Neuronal stem cell (in vitro differentiated cells): ENCODE results near the gene S100A4.
A peak's percentile ranks its signal among the peaks of the same experiment; 100 is the strongest.

Source experiments
- DNase-seq: peaks from one replicate; pipeline ENCODE4 v3.0.0-alpha.2; 2013; ENCODE audit warnings: low spot score
- H2AFZ ChIP-seq: one replicate; pipeline ENCODE4 v1.6.1; 2013; ENCODE audit warnings: mild to moderate bottlenecking, low read length, inconsistent platforms
- H2AK5ac ChIP-seq: 2 replicates; pipeline ENCODE4 v1.6.1; 2013; ENCODE audit warnings: low read depth, mild to moderate bottlenecking, inconsistent platforms, low read length, moderate library complexity, mixed read lengths
- H2BK120ac ChIP-seq: 2 replicates; pipeline ENCODE4 v1.6.1; 2013; ENCODE audit warnings: low read depth, mild to moderate bottlenecking, inconsistent platforms, low read length, moderate library complexity, mixed read lengths
- H2BK12ac ChIP-seq: one replicate; pipeline ENCODE4 v1.6.1; 2013; ENCODE audit warnings: low read length, inconsistent platforms
- H2BK15ac ChIP-seq: 2 replicates; pipeline ENCODE4 v1.6.1; 2013; ENCODE audit warnings: mild to moderate bottlenecking, low read length, inconsistent platforms, mixed read lengths
- H2BK5ac ChIP-seq: one replicate; pipeline ENCODE4 v1.6.1; 2013; ENCODE audit warnings: inconsistent platforms, mild to moderate bottlenecking, low read length, moderate library complexity
- H3K14ac ChIP-seq: one replicate; pipeline ENCODE4 v1.6.1; 2013; ENCODE audit warnings: low read length, inconsistent platforms
- H3K18ac ChIP-seq: 2 replicates; pipeline ENCODE4 v1.6.1; 2013; ENCODE audit warnings: low read length, inconsistent platforms
- H3K23ac ChIP-seq: 2 replicates; pipeline ENCODE4 v1.6.1; 2013; ENCODE audit warnings: low read depth, mild to moderate bottlenecking, mixed read lengths, low read length, inconsistent platforms; ENCODE audit not compliant: poor library complexity
- H3K27ac ChIP-seq: replicated peaks from 3 replicates; pipeline ENCODE4 v1.5.1; 2013; ENCODE audit warnings: low read length, inconsistent platforms
- H3K27me3 ChIP-seq, 3 experiments: 2 replicates each; pipeline ENCODE4 v1.6.1; 2013; ENCODE audit warnings: low read length in 3 of 3, mild to moderate bottlenecking in 2 of 3, inconsistent platforms in 1 of 3, low read depth in 1 of 3, mixed read lengths in 1 of 3, moderate library complexity in 1 of 3; ENCODE audit not compliant: control insufficient read depth in 3 of 3, insufficient read depth in 3 of 3
- H3K36me3 ChIP-seq, 2 donors: replicated peaks in 1 of 2; 2 replicates each; pipeline ENCODE4 v1.6.1; 2013; ENCODE audit warnings: low read length in 2 of 2; ENCODE audit not compliant: control insufficient read depth in 2 of 2, insufficient read depth in 2 of 2
- H3K4ac ChIP-seq: 2 replicates; pipeline ENCODE4 v1.6.1; 2013; ENCODE audit warnings: inconsistent platforms, mild to moderate bottlenecking, low read length, moderate library complexity
- H3K4me1 ChIP-seq, 2 donors: 1 replicate in 1 of 2; 2 replicates in 1 of 2; pipeline ENCODE4 v1.6.1; 2013; ENCODE audit warnings: low read length in 2 of 2, low read depth in 1 of 2; ENCODE audit not compliant: control insufficient read depth in 2 of 2, insufficient read depth in 1 of 2
- H3K4me2 ChIP-seq: one replicate; pipeline ENCODE4 v1.6.1; 2013; ENCODE audit warnings: mild to moderate bottlenecking, low read length, inconsistent platforms; ENCODE audit not compliant: insufficient read depth, poor library complexity, severe bottlenecking
- H3K4me3 ChIP-seq, 2 donors: 2 replicates each; pipeline ENCODE4 v1.5.1; 2013; ENCODE audit warnings: low read length in 2 of 2, mild to moderate bottlenecking in 2 of 2, inconsistent platforms in 1 of 2, moderate library complexity in 1 of 2
- H3K79me1 ChIP-seq: one replicate; pipeline ENCODE4 v1.6.1; 2013; ENCODE audit warnings: low read depth, mild to moderate bottlenecking, inconsistent platforms, low read length, moderate library complexity
- H3K9ac ChIP-seq: one replicate; pipeline ENCODE4 v1.6.1; 2013; ENCODE audit warnings: mild to moderate bottlenecking, low read depth, low read length, inconsistent platforms; ENCODE audit not compliant: poor library complexity
- H3K9me3 ChIP-seq, 2 donors: replicated peaks in 1 of 2; 2 replicates each; pipeline versions ENCODE3 to v1.6.1; 2013; ENCODE audit warnings: low read length in 2 of 2, mild to moderate bottlenecking in 2 of 2, inconsistent platforms in 1 of 2, low read depth in 1 of 2, mixed read lengths in 1 of 2, moderate library complexity in 1 of 2; ENCODE audit not compliant: control insufficient read depth in 2 of 2, insufficient read depth in 1 of 2
- H4K8ac ChIP-seq: one replicate; pipeline ENCODE4 v1.6.1; 2013; ENCODE audit warnings: low read depth, mild to moderate bottlenecking, inconsistent platforms, low read length, moderate library complexity
- H4K91ac ChIP-seq: one replicate; pipeline ENCODE4 v1.6.1; 2013; ENCODE audit warnings: low read length, low read depth, mild to moderate bottlenecking, inconsistent platforms; ENCODE audit not compliant: poor library complexity
- WGBS, 2 donors: extraction: QIAGEN DNeasy Blood & Tissue Kit; methylation state at CpG; one replicate each; pipeline ENCODE4 v1.1.7; 2013; ENCODE audit warnings: missing lambda C conversion rate in 2 of 2, mixed read lengths in 1 of 2; ENCODE audit not compliant: insufficient read length in 2 of 2, insufficient replicate concordance in 1 of 2; ENCODE audit errors: extremely low coverage in 2 of 2; 5-methylcytosine and 5-hydroxymethylcytosine counted together

The S100A4 gene

GRCh38 chr1:153553096-153553495 lies 7.5 kb upstream of the S100A4 start:
- no peak overlapping the region for H3K4me3 ChIP-seq
- WGBS, 2 donors: no CpG with 5 or more reads among the region's 12 CpGs
- no peak overlapping the region for H3K18ac ChIP-seq

GRCh38 chr1:153552335-153552734 lies 6.7 kb upstream of the S100A4 start:
- Histone ChIP-seq H4K91ac (no peak overlapping the region), H2AFZ (no peak overlapping the region), H3K18ac (no peak overlapping the region), H3K36me3 (no peaks in the 10 kb centered on the region), H4K8ac (no peak overlapping the region), H2AK5ac (no peak overlapping the region), H3K27ac (no peak overlapping the region), H3K4me1 (peaks cover 3 to 13% of the 10 kb centered on the region in 2 donors), H3K9me3 (no peaks in the 10 kb centered on the region), H3K14ac (no peak overlapping the region), H3K4ac (no peak overlapping the region), H3K23ac (no peak overlapping the region), H3K9ac (no peak overlapping the region), H3K27me3 (peaks cover 0 to 26% (median 0%) of the 10 kb centered on the region in 3 experiments), H3K4me2 (no peak overlapping the region), H2BK15ac (no peak overlapping the region), H2BK12ac (no peak overlapping the region), H3K4me3 (no peak overlapping the region), H3K79me1 (no peaks in the 10 kb centered on the region), H2BK120ac (no peak overlapping the region), H2BK5ac (no peak overlapping the region)
- WGBS, 2 donors: no CpG with 5 or more reads among the region's 8 CpGs
- no peak for DNase-seq

More at GRCh38 chr1:153553096-153553495, 7.5 kb upstream of the S100A4 start:
- no peak overlapping the region for H4K91ac ChIP-seq
- peaks cover 0 to 9% of the 10 kb centered on the region in 2 donors for H3K4me1 ChIP-seq
- no peak overlapping the region for H3K23ac ChIP-seq
- H3K36me3 ChIP-seq: no peaks in the 10 kb centered on the region
- no peak overlapping the region for H2AFZ ChIP-seq
- DNase-seq: no peak
- no peaks in the 10 kb centered on the region for H3K79me1 ChIP-seq
- H2BK120ac ChIP-seq: no peak overlapping the region
- H4K8ac ChIP-seq: no peak overlapping the region
- H3K9me3 ChIP-seq: no peaks in the 10 kb centered on the region
- peak overlapping the region; percentile 29 for H2BK15ac ChIP-seq
- H2AK5ac ChIP-seq: peak overlapping the region; percentile 15
- H2BK12ac ChIP-seq: no peak overlapping the region
- no peak overlapping the region for H3K27ac ChIP-seq
- no peak overlapping the region for H3K4ac ChIP-seq
- H3K14ac ChIP-seq: no peak overlapping the region
- no peak overlapping the region for H3K4me2 ChIP-seq
- no peak overlapping the region for H2BK5ac ChIP-seq
- H3K27me3 ChIP-seq: peaks cover 0 to 23% (median 0%) of the 10 kb centered on the region in 3 experiments
- H3K9ac ChIP-seq: no peak overlapping the region

- H3K4ac ChIP-seq: no peak overlapping the region
- peak overlapping the region; percentile 32 for H3K9ac ChIP-seq
- peaks cover 0 to 30% (median 0%) of the 10 kb centered on the region in 3 experiments for H3K27me3 ChIP-seq
- H2BK120ac ChIP-seq: no peak overlapping the region
- no peak overlapping the region for H2AFZ ChIP-seq
- no peak overlapping the region for H3K14ac ChIP-seq
- no peak for DNase-seq
- no peak overlapping the region for H2BK12ac ChIP-seq
- H4K91ac ChIP-seq: no peak overlapping the region
- H3K79me1 ChIP-seq: no peaks in the 10 kb centered on the region
- no peak overlapping the region for H2AK5ac ChIP-seq
- H3K4me2 ChIP-seq: no peak overlapping the region
- no CpG with 5 or more reads among the region's 10 CpGs for WGBS, 2 donors
- no peak overlapping the region for H3K4me3 ChIP-seq
- no peak overlapping the region for H3K23ac ChIP-seq
- no peak overlapping the region for H2BK15ac ChIP-seq
- H2BK5ac ChIP-seq: no peak overlapping the region
- H3K27ac ChIP-seq: no peak overlapping the region
- no peak overlapping the region for H4K8ac ChIP-seq
- H3K36me3 ChIP-seq: no peaks in the 10 kb centered on the region
- no peak overlapping the region for H3K18ac ChIP-seq
- no peaks in the 10 kb centered on the region for H3K9me3 ChIP-seq
- H3K4me1 ChIP-seq: peaks cover 3 to 21% of the 10 kb centered on the region in 2 donors
Measured at GRCh38 chr1:153550827-153551500, 5.4 kb upstream of the S100A4 start.

- WGBS, 2 donors: no CpG with 5 or more reads among the region's 4 CpGs
- Histone ChIP-seq H4K8ac (no peak overlapping the region), H2BK15ac (no peak overlapping the region), H3K4me2 (no peak overlapping the region), H3K4me3 (no peak overlapping the region), H2BK12ac (no peak overlapping the region), H2AFZ (no peak overlapping the region), H4K91ac (no peak overlapping the region), H3K9me3 (no peaks in the 10 kb centered on the region), H3K18ac (peak overlapping the region; percentile 15), H2BK120ac (no peak overlapping the region), H3K27me3 (peaks cover 0 to 30% (median 0%) of the 10 kb centered on the region in 3 experiments), H3K27ac (no peak overlapping the region), H2BK5ac (no peak overlapping the region), H3K14ac (no peak overlapping the region), H3K23ac (no peak overlapping the region), H3K36me3 (no peaks in the 10 kb centered on the region), H2AK5ac (no peak overlapping the region), H3K4ac (no peak overlapping the region), H3K79me1 (no peaks in the 10 kb centered on the region), H3K4me1 (peaks cover 6 to 27% of the 10 kb centered on the region in 2 donors), H3K9ac (no peak overlapping the region)
- DNase-seq: no peak
Measured at GRCh38 chr1:153550398-153550758, 4.8 kb upstream of the S100A4 start.
